ENCODE results near the gene JMJD6.
"Not testable (repeated sequence)": the region's sequence is repeated elsewhere in the genome, so short reads cannot be mapped to it uniquely, and the experiment has no call there.

The JMJD6 gene

DNA sequence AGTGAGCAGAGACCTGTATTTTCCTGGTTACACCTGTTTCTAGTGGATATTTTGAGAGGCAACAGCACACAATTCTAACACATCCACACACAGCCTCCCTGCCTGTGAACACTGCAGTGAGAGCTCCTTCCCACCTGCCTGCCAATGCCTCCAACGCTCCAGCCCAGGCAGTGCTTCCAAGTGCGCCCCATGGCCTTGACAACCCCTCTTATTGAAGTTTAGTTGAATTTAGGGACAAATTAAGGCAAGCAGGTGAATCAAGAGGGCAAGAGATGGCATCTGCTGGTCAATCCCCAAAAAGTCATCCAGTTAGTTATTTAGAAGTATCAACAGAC, 10.9 kb downstream of the JMJD6 start:
- DNase-seq = no peak

DNA sequence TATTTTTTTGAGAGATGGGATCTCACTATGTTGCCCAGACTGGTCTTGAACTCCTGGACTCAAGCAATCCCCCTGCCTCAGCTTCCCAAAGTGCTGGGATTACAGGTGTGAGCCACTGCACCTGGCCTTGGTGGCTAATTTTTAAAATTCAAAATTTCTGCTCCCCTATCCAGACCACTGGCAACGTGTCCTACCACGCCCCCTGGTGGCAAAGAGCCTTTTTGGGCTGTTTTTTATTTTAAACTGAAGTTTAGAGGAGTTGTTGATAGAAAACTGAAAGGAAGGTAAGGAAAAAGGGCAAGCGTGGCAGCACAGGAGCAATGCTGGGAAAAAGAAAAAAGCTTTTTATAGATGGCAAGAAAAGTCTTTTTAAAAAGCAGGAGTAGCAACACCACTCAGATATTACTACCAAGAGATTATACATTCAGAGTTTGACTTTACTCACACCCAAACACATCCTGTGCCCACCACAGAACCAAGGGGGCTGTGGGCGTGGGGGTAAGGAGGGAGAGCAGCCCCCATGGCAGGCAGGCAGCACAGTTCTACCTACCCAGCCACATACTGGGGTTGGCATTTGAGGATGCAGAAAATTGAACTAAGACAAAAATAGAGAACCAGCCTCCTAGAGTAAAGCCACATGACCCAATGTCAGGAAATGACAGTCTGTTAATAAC, 11.4 kb downstream of the JMJD6 start:
- DNase-seq = peak; percentile 56

DNA sequence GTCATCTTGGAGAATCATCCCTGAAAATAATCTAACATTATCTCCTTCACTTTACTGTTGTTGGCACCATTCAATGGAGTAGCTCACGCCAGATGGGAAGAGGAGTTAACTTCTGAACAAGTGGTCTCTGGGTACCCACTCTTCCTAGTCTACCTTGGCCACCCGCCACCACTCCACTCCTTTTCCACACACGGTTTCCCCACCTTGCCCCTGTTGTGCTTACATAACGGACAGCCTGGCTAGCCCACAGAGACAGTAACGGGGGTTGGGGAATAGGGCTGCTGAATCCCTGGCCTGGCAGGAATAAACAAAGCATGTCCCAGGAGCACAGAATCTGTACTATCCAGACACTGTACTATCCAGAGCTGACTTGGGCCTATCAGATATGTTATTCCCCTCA, 12.1 kb downstream of the JMJD6 start:
- DNase-seq = no peak

DNA sequence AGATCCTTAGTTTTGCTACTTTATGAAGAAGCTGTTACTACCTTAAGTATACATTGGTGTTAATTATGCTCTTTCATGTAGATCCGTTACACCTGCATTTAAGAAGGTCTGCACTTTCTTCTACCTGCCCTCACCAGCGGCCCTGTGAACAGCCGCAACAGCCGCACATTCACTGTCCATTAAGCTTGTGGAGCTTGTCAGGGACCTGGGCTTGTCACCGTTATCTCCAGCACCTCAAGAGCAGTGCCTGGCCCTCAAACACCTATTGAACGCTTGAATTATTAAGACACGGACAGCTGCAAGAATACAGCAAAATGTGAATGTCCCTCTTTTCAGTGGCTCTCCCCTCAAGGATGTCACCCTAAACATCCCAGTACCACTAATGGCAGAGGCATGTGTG, 12.6 kb downstream of the JMJD6 start:
- DNase-seq = no peak

DNA sequence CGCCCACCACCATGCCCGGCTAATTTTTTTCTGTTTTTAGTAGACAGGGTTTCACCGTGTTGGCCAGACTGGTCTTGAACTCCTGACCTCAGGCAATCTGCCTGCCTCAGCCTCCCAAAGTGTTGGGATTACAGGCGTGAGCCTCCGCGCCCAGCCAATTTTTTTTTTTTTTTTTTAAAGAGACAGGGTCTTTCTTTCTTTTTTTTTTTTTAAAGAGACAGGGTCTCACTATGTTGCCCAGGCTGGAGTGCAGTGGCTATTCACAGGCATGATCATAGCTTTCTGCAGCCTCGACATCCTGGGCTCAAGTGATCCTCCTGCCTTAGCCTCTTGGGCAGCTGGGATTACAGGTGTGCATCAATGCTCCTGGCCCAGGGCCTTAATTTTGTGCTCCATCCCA, 14.1 kb downstream of the JMJD6 start:
- not testable (repeated sequence) for DNase-seq

DNA sequence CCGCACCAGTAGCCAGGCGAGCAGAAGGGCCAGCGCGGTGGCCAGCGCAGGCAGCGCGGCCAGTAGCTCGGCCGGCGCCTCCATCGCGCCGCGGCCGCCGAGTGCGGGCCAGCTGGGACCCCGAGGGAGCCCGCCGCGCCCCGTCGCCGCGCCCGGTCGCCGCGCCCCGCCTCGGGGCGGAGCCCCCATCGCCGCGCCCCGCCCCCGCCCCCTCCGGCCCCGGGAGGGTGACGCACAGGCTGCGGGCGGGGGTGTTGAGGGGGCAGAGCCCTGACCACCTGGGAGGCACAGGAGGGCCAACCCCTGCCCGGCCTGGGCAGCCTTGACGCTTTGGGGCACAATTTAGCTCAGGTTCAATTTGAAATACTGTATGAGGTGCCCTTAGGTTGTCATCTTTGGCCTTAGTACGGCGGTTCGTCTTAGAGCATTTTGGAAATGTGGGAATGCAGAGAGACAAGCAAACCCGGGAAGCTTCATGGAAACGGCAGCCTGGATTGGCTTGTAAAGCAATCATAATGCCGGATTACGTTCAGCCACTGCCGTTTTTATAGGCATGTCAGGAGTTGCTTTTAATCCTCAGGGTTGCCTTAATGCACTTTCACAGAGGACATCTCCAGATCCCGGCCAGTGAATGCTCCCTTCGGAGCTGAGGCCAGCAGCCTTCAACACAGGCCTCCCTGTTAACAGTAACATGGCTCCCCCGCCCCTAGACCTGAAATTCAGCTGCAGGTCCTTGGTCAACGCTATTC, 15.4 kb downstream of the JMJD6 start, which contains the start of gene MXRA7:
TSS of gene MXRA7 (minus strand) at position 103 of the 749 bp plus-strand sequence. CDS start at position 84, 19 bp downstream.
- peak; percentile 41 for DNase-seq

DNA sequence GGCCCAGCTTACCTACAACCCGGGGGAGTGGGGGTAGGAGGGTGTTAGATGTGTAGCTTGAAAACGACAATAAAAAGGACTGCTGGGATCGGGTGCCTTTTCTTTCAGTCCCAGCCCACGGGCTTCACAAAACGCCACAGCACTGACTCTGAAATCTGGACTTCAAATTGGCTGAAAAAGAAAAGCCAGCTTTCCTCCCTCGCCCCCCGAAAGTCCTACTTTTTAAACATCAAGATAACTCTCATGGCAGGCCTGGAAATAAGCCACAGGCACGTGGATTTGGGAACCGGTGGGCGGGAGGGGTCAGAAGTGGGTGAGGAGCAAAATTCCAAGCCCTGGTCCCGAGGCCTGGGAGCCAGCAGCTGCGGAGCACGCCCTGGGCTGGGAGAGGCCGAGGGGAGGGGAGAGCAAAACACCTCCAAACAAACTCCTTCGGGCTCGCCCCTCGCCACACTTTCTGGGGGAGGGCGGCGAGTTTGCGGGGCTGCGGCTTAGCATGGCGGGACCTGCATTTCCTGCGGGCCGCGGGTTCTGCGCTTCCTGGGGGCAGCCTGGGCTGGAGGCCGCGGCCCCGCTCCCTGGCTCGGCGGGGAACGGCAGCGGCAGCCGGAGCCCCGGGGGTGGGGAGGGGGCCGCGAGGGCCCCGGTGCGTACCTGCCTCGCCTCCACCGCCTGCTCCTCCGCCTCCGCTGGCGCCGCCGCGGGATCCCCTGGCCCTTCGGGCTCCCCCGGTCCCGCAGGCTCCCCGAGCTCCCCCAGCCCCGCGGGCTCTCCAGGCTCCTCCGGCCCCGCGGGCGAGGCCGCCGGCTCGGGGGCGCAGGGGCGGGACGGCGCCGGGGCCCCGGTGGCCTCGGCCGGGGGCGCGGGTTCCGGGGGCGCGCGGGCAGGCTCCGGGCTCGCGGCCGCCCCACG, 16.2 kb downstream of the JMJD6 start:
- DNase-seq = not testable (repeated sequence)

DNA sequence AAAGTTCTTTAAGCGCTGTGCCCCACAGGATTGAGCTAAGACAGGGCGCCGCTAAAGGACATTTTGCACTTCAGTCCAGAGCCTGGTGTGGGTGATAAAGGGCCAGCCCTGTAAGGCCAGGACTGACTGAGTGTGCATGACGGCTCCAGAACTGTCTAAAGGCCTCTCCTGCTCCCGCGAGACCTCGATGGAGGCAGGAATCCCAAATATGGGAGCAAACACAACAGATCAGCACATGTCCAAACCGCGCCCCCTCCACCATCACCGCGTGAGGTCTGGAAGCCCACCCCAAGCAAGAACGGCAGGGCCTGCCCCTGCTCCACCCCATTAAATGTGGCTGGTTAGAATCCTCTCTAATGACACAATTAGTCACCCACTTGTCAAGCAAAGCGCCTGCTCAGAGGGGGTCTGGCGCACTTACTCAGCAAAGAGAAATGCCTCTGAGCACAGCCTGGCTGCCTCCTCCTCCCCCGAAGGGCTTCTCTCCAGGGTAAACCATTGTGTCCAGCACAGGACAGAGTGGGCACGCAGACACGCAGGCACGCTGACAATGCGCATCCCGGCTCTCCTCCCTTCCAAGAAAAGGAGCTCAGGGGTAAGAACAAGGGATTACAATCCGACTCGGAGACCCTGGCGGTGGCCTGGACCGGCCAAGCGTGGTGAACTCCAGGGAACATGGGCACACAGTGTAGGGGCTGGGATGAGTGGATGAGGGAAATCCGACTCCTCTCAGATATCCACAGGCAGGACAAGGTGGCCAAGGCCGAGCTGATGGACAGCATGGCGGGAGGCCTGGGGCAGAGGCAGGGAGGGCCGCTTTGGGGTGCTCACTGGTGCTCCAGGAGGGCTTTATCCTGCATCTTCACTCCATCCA, 17.1 kb downstream of the JMJD6 start:
- no peak for DNase-seq

DNA sequence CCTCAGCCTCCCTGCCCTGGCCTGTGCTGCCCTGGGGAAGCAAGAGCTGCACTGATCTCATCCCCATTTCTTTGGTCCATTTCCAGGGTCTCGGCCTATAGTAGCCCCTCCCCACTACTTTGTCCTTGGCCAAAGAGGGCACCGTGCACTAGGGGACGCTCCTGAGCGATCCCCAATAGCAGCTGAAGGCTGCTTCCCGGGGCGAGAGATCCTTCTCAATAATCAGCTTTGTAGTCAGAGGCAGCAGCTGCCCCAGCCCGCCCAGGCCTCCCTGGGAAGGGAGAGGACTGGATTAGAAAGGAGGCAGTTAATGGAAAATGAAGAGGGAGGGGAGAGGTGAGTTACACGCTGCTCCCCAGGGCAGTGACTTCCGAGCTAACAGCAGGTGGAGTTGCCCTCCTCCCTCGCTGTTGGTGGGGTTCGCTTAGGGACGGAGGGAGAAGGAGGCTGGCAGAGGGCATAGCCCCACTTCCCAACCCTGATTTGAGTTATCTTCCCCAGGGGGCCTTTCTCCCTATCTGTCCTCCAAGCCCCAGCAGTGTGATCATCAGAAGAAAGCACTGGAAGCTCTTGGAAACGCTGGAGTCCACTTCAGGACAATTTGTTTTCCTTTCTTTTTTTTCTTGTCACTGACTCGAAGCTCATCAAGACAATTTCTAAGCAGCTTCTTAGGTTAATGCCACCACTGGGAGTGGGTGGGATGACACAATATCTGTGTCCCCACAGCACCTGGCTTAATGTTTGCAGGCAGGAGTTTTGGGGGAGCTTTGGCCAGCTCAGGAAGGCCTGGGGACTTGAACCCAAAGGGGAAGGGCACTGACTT, 18.2 kb downstream of the JMJD6 start:
- no peak for DNase-seq

DNA sequence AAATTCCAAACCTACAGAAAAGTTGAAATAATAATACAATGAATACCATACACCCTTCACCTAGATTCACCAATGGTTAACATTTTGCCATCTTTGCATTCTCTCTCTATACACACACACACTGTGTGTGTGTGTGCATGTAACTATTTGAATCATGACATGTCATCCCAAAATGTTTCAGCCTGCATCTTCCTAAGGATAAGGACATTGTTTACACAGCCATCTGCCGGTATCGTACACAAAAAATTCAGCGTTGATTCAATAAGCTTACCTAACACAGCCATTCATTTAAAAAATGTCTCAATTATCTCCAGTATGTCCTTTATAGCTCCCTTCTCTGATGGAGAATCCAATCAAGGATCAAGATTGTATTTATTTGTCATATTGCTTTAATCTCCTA, 19.6 kb downstream of the JMJD6 start:
- DNase-seq = no peak

DNA sequence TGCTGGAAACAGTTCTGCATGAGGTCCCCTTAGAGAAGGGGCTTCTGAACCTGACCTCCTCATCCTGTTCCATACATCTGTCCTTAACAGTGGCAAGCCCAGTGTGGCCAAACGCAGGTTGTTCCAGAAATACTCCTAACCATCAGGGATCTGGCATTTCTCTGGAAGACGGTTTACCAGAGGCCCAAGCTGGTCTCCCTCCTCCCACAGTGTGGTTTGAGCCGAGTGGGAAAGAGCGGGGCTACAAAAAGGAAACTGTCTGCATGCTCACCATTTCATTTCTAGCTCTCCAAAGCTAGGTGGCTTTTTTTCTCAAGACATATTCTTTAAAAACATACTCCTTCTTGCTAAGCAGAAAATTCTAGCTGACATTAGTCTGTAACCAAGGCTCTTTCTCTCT, 21.6 kb downstream of the JMJD6 start:
- no peak for DNase-seq

DNA sequence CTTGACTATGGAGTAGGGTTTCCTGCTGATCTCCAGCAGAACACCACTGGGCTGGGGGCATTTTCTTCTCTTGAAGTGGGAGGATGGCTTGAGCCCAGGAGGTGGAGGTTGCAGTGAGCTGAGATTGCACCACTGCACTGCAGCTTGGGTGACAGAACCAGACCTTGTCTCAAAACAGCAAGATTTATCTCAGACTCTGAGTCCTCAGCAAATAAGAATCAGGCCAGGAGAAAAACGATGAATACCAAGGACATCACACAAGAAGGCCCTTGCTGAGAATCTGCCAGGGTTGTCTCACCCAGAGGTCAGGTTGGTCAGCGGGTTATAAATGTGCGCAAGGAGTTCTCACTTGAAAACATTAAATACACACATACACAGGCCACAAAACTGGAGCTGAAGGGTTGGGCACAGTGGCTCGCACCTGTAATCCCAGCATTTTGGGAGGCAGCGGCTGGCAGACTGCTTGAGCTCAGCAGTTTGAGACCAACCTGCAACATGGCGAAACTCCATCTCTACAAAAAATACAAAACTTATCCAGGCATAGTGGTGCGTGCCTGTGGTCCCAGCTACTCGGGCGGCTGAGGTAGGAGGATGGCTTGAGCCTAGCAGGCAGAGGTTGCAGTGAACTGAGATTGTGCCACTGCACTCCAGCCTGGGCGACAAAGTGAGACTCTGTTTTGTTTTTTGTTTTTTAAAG, 23.3 kb downstream of the JMJD6 start:
- no peak for DNase-seq

DNA sequence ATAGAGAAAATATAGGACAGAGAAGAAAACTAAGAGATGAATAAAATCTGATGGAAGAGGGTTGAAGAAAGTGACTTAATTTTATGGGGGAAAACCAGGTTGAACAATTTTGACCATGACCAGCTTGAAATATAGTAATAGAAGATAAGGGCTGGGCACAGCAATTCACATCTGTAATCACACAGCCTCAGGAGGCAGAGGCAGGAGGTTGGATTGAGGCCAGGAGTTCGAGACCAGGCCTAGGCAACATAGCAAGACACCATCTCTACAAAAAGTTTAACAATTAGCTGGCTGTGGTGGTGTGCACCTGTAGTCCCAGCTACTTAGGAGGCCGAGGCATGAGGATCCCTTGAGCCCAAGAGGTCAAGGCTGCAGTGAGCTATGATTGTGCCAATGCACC, 24.3 kb downstream of the JMJD6 start:
- no peak for DNase-seq

DNA sequence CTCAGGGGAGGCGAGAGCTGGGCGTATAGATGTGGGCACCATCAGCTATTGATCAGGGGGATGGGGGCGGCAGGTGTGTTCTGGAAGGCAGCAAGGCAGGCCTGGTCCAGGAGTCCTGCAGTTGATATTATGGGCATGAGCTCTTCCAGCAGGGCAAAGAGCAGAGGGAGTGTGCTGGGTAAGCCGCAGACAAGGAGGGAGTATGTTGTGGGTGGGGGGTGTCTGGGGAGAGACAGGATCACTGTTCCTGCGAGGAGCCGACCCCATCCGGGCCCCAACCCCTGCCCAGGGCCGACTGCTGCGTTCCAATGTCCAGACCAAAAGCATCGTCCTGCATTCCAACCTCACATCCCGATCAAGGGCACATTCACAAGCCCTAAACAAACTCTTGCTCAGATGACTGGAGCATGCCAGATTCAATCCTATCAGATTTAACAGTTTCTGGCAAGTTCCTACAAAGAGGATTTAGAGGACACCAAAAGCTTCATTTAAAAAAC, 24.9 kb downstream of the JMJD6 start:
- DNase-seq = no peak

DNA sequence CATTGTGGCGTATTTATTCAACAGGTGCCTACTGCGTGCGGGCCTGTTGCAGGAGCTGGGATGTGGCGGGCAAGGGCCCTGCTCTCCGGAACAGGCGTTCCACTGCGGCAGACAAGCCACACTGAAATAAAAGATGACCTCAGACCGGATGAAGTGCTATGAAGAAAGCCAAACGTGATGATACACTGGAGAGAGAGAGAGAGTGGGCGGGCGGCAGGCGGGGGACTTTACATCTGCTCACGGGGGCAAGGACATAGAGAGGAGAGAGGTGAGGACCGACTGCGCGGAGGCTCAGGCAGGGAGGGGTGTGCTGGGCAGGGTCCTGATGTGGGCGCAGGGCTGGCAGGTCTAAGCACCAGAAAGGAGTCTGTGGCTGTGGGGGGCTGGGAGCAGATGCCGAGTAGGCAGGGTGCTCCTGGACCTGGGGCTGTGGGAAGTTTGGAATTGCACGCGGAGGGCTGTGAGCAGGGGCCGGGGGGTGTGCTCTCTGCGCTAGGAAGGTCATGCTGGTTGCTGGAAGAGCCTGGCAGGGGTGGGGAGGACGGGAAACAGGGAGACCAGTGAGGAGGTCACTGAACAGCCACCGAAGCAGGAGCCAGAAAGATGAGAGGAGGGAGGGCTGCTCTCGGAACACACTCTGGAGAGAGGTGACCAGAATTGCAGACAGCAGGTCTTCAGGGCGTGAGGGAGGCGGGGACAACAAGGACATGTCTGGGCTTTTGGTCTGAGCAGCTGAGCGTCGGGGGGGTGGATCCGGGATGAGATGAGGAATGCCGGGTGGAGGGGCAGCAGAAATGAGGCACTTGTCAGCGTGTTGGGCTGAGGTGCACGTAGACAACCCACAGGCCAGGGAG, 25.6 kb downstream of the JMJD6 start:
- DNase-seq = no peak

DNA sequence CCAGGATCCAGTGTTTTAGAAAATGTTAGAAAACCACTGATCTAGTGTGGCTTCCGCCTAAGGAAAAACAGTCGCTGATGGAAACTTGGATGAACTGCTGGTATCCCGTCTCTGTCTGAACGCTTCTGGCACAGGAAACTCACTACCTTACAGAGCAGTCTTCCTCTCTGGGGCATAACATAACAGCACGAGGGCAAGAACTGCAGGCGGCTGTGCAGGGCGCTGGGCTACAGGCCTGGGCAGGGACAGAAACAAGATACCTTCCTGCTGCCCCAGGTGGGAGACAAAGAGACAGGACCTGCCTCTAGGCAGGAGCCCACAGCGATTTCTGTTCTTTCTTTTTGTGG, 26.2 kb downstream of the JMJD6 start:
- no peak for DNase-seq

DNA sequence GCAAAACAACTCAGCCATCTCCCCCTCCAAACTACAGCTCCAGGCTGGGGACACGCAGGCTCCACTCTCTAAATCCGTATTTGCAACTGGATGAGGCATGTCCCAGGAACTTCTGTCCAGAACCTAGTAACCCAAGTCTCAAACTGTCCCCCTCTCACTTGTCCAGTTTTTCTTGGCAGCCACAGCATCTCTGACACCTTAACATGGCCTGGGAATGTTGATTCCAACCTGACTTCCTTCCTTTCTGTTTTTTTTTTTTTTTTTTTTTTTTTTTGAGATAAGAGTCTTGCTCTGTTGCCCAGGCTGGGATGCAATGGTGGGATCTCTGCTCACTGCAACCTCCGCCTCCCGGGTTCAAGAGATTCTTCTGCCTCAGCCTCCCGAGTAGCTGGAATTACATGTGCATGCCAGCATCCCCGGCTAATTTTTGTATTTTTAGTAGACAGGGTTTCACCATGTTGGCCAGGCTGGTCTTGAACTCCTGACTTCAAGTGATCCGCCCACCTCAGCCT, 27.9 kb downstream of the JMJD6 start:
- not testable (repeated sequence) for DNase-seq

DNA sequence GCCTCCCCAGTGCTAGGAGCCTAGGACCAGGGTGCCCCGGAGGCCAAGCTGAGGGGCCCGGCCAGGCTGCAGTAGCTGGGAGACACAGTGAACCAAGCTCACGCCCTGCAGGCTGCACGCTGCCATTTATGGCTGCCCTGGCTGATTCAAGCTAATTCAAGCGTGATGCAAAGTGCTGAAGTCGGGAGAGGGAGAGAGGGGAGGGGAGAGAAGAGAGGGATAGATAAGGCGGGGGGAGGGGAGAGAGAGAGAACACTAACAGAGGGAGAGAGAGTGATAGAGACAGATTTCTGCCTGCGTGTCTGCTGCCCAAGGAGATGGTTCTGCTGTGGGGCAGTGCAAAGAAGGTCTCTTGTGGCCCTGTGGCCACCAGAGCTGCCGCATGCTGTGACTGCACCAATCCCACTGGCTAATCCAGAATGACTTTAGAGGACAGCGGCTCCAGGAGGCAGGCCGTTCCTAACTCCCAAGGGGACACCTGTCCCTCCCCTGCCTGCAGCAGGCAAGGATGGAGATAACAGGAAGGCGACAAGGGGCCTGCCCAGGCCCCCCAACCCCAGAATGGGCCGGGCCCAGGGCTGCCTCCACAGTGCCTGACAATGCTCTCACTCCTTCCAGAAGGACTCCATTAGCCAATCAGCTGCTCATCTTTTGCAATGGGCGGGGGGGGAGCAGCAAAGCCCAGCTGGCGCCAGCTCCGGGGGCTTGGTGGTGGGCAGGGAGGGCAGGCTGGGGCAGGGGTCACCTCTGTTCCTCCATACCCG, 28.5 kb downstream of the JMJD6 start:
- no peak for DNase-seq

All from activated CD4-positive, alpha-beta T cell treated with anti-CD3 and anti-CD28 coated beads for 1 hour (primary cell).